NB4 (cell line): ENCODE measurements around the gene SMS.

ENCODE experiments used
- DNase-seq: peaks from one replicate; pipeline ENCODE4 v3.0.0; 2010; ENCODE audit warnings: low read depth
- H3K4me3 ChIP-seq: one replicate; pipeline ENCODE4 v1.5.1; 2011; ENCODE audit warnings: mild to moderate bottlenecking, low read depth, low read length, moderate library complexity
- CTCF ChIP-seq: IDR thresholded peaks from one replicate; pipeline ENCODE4 v1.5.1; 2012; ENCODE audit warnings: low read depth, low read length
- MAX ChIP-seq: IDR thresholded peaks from 2 replicates; pipeline ENCODE4 v1.6.1; 2011; ENCODE audit warnings: low read depth, low read length
- MYC ChIP-seq: IDR thresholded peaks from 2 replicates; pipeline ENCODE4 v1.6.1; 2011; ENCODE audit warnings: low read depth, low read length
- POLR2A ChIP-seq: IDR thresholded peaks from 2 replicates; pipeline ENCODE4 v1.6.1; 2011; ENCODE audit warnings: mild to moderate bottlenecking; ENCODE audit not compliant: insufficient read length; ENCODE audit errors: extremely low read depth

The SMS gene

GRCh38 chrX:21970326-21970725, 29.8 kb downstream of the SMS start:
- no peak for DNase-seq
- TF ChIP-seq CTCF = no peak
- TF ChIP-seq POLR2A = no peak
- no peak for TF ChIP-seq MAX
- no peak for TF ChIP-seq MYC

GRCh38 chrX:21972046-21972445, 31.5 kb downstream of the SMS start:
- H3K4me3 ChIP-seq = no peak overlapping the region
- TF ChIP-seq CTCF (no peak), MAX (no peak), POLR2A (no peak), MYC (no peak)
- no peak for DNase-seq

More at GRCh38 chrX:21970326-21970725, 29.8 kb downstream of the SMS start:
- no peak overlapping the region for H3K4me3 ChIP-seq

GRCh38 chrX:21972721-21973120, 32.2 kb downstream of the SMS start:
- H3K4me3 ChIP-seq = no peak overlapping the region
- TF ChIP-seq MYC (no peak), POLR2A (no peak), MAX (no peak), CTCF (peak; percentile 5)
- peak; percentile 27 for DNase-seq

- no peak overlapping the region for H3K4me3 ChIP-seq
- TF ChIP-seq CTCF = no peak
- DNase-seq = no peak
These were observed 33.0 kb downstream of the SMS start for GRCh38 chrX:21973321-21974010.

GRCh38 chrX:21974011-21974385, 33.5 kb downstream of the SMS start:
- DNase-seq = peak; percentile 18
- TF ChIP-seq MYC = no peak
- no peak overlapping the region for H3K4me3 ChIP-seq

GRCh38 chrX:21975242-21975641, 34.7 kb downstream of the SMS start:
- TF ChIP-seq MYC (no peak), MAX (no peak)
- H3K4me3 ChIP-seq = no peak overlapping the region
- DNase-seq = no peak

GRCh38 chrX:21975812-21976211, 35.3 kb downstream of the SMS start:
- H3K4me3 ChIP-seq = no peak overlapping the region
- DNase-seq = no peak
- no peak for TF ChIP-seq MAX
- no peak for TF ChIP-seq MYC
- TF ChIP-seq CTCF = no peak
- no peak for TF ChIP-seq POLR2A
